ENCODE data around the gene HNF4A. TPM values are rescaled to one million over a fixed set of nuclear protein-coding genes. Genes with fewer than 3 reads are reported as not detected.

The HNF4A gene
- total and polyA plus RNA-seq, 2 donors (not counting 1 experiment from before 2014, with no cell fraction given), result not detected

GRCh38 chr20:44435630-44436335 is 80.3 kb downstream of the HNF4A start:
- Mint-ChIP-seq H3K9me3 (ENCODE audit: insufficient read depth) (no peaks in the 10 kb centered on the region), H3K4me3 (no peak overlapping the region), H3K27ac (no peak overlapping the region), H3K27me3 (peaks cover 9% of the 10 kb centered on the region), H3K4me1 (no peaks in the 10 kb centered on the region)
- no peaks in the 10 kb centered on the region for H4K20me1 ChIP-seq (ENCODE audit: control insufficient read depth, insufficient read depth, low read length, poor library complexity, severe bottlenecking)
- H3K4me3 ChIP-seq (ENCODE audit: control extremely low read depth in 1 of 5, extremely low read depth in 1 of 5, insufficient read depth in 1 of 5, low read depth in 2 of 5, low read length in 4 of 5), result no peak overlapping the region
- ATAC-seq (ENCODE audit: low read depth), result no peak
- H3K9me3 ChIP-seq (ENCODE audit: control extremely low read depth in 1 of 3, control insufficient read depth in 2 of 3, insufficient read depth in 1 of 3, low read length in 2 of 3), result no peaks in the 10 kb centered on the region
- H3K27me3 ChIP-seq (replicated peaks in 1 of 4; ENCODE audit: control extremely low read depth in 1 of 4, control insufficient read depth in 3 of 4, insufficient read depth in 4 of 4, low read length in 3 of 4), result no peaks in the 10 kb centered on the region
- H3K9ac ChIP-seq (ENCODE audit: low read length), result no peak overlapping the region
- no peak overlapping the region for H3K4me2 ChIP-seq (replicated peaks; ENCODE audit: low read depth, low read length, poor library complexity, severe bottlenecking)
- H3K4me1 ChIP-seq (ENCODE audit: control insufficient read depth in 2 of 2, insufficient read depth in 2 of 2, low read length in 2 of 2), result no peaks in the 10 kb centered on the region
- TF ChIP-seq CTCF (IDR thresholded peaks at IDR 0.05) (no peak), EZH2 (IDR thresholded peaks at IDR 0.05; ENCODE audit: borderline replicate concordance, insufficient read depth, low read depth, low read length, poor library complexity, severe bottlenecking) (no peak)
- intact Hi-C loops (cut with micrococcal nuclease), result no loop called here
- WGBS (ENCODE audit: insufficient coverage), result 34% methylated on average over 7 of the region's 12 CpGs
- H2AFZ ChIP-seq (ENCODE audit: insufficient read depth, low read depth, low read length, poor library complexity, severe bottlenecking), result no peak overlapping the region
- H3K27ac ChIP-seq (ENCODE audit: low read length in 2 of 2), result no peak overlapping the region
- no peak for DNase-seq
- H3K79me2 ChIP-seq (ENCODE audit: control insufficient read depth, insufficient read depth, low read length), result no peaks in the 10 kb centered on the region
- ChIA-PET CTCF (interaction anchor here (0.8 to 1.2 kb wide), 2 partner anchors 9 to 22 kb away, joined by 3 to 5 read pairs; no protein-coding TSS in a partner anchor), POLR2A (no interaction called here)
- no peaks in the 10 kb centered on the region for H3K36me3 ChIP-seq (replicated peaks in 1 of 2; ENCODE audit: control extremely low read depth in 1 of 2, control insufficient read depth in 1 of 2, extremely low read depth in 1 of 2, insufficient read depth in 2 of 2, low read length in 1 of 2)

GRCh38 chr20:44436393-44436792 is 80.9 kb downstream of the HNF4A start:
- CTCF ChIA-PET, result no interaction called here
- DNase-seq, result no peak
- Histone ChIP-seq H3K36me3 (replicated peaks in 1 of 2; ENCODE audit: control extremely low read depth in 1 of 2, control insufficient read depth in 1 of 2, extremely low read depth in 1 of 2, insufficient read depth in 2 of 2, low read length in 1 of 2) (no peaks in the 10 kb centered on the region), H3K4me1 (ENCODE audit: control insufficient read depth in 2 of 2, insufficient read depth in 2 of 2, low read length in 2 of 2) (no peaks in the 10 kb centered on the region), H3K9ac (ENCODE audit: low read length) (no peak overlapping the region), H3K9me3 (ENCODE audit: control extremely low read depth in 1 of 3, control insufficient read depth in 2 of 3, insufficient read depth in 1 of 3, low read length in 2 of 3) (no peaks in the 10 kb centered on the region), H3K27ac (ENCODE audit: low read length in 2 of 2) (no peak overlapping the region), H4K20me1 (ENCODE audit: control insufficient read depth, insufficient read depth, low read length, poor library complexity, severe bottlenecking) (no peaks in the 10 kb centered on the region), H3K79me2 (ENCODE audit: control insufficient read depth, insufficient read depth, low read length) (no peaks in the 10 kb centered on the region), H3K27me3 (replicated peaks in 1 of 4; ENCODE audit: control extremely low read depth in 1 of 4, control insufficient read depth in 3 of 4, insufficient read depth in 4 of 4, low read length in 3 of 4) (no peaks in the 10 kb centered on the region), H3K4me3 (ENCODE audit: control extremely low read depth in 1 of 5, extremely low read depth in 1 of 5, insufficient read depth in 1 of 5, low read depth in 2 of 5, low read length in 4 of 5) (no peak overlapping the region), H3K4me2 (replicated peaks; ENCODE audit: low read depth, low read length, poor library complexity, severe bottlenecking) (no peak overlapping the region), H2AFZ (ENCODE audit: insufficient read depth, low read depth, low read length, poor library complexity, severe bottlenecking) (no peak overlapping the region)
- H3K4me1 Mint-ChIP-seq, result no peaks in the 10 kb centered on the region
- no peak for ATAC-seq (ENCODE audit: low read depth)
- WGBS (ENCODE audit: insufficient coverage), result 80% methylated on average over 11 of the region's 12 CpGs
- no peaks in the 10 kb centered on the region for H3K9me3 Mint-ChIP-seq (ENCODE audit: insufficient read depth)
- H3K4me3 Mint-ChIP-seq, result no peak overlapping the region
- intact Hi-C loops (cut with micrococcal nuclease), result no loop called here
- TF ChIP-seq CTCF (IDR thresholded peaks at IDR 0.05) (no peak), EZH2 (IDR thresholded peaks at IDR 0.05; ENCODE audit: borderline replicate concordance, insufficient read depth, low read depth, low read length, poor library complexity, severe bottlenecking) (no peak)
- H3K27ac Mint-ChIP-seq, result no peak overlapping the region
- POLR2A ChIA-PET, result no interaction called here
- H3K27me3 Mint-ChIP-seq, result peaks cover 9% of the 10 kb centered on the region

Data from B cell (primary cell).